Mesenchymal stem cell (in vitro differentiated cells and primary cell): ENCODE data around the gene HYAL2. TPM values are rescaled to one million over a fixed set of nuclear protein-coding genes. Genes with fewer than 3 reads are reported as not detected.

Source experiments
- DNase-seq: peaks from one replicate; pipeline ENCODE4 v3.0.0-alpha.2; 2013
- H2AFZ ChIP-seq: one replicate; pipeline ENCODE4 v1.6.1; 2013; ENCODE audit warnings: low read depth, mild to moderate bottlenecking, control low read depth, inconsistent platforms, low read length, moderate library complexity
- H2AK5ac ChIP-seq: 2 replicates; pipeline ENCODE4 v1.6.1; 2013; ENCODE audit warnings: low read length, moderate library complexity, mild to moderate bottlenecking, inconsistent platforms; ENCODE audit not compliant: severe bottlenecking
- H2BK120ac ChIP-seq: one replicate; pipeline ENCODE4 v1.6.1; 2013; ENCODE audit warnings: low read depth, mild to moderate bottlenecking, inconsistent platforms, low read length, moderate library complexity
- H2BK12ac ChIP-seq, 2 experiments: one replicate each; pipeline ENCODE4 v1.6.1; 2013; ENCODE audit warnings: inconsistent platforms in 2 of 2, low read length in 2 of 2, mild to moderate bottlenecking in 2 of 2, moderate library complexity in 2 of 2, control low read depth in 1 of 2
- H2BK15ac ChIP-seq: one replicate; pipeline ENCODE4 v1.6.1; 2013; ENCODE audit warnings: mild to moderate bottlenecking, low read depth, inconsistent platforms; ENCODE audit not compliant: poor library complexity, severe bottlenecking
- H2BK5ac ChIP-seq: 2 replicates; pipeline ENCODE4 v1.6.1; 2013; ENCODE audit warnings: low read depth, mild to moderate bottlenecking, low read length, control low read depth, inconsistent platforms; ENCODE audit not compliant: poor library complexity, severe bottlenecking
- H3K14ac ChIP-seq, 2 experiments: one replicate each; pipeline ENCODE4 v1.6.1; 2013; ENCODE audit warnings: inconsistent platforms in 2 of 2, low read length in 2 of 2, control low read depth in 1 of 2, mild to moderate bottlenecking in 1 of 2, moderate library complexity in 1 of 2
- H3K18ac ChIP-seq, 2 experiments: one replicate each; pipeline ENCODE4 v1.6.1; 2013; ENCODE audit warnings: inconsistent platforms in 2 of 2, low read length in 2 of 2, control low read depth in 1 of 2, low read depth in 1 of 2, mild to moderate bottlenecking in 1 of 2
- H3K23ac ChIP-seq, 2 experiments: one replicate each; pipeline ENCODE4 v1.6.1; 2013; ENCODE audit warnings: inconsistent platforms in 2 of 2, low read length in 2 of 2, mild to moderate bottlenecking in 2 of 2, moderate library complexity in 2 of 2, control low read depth in 1 of 2
- H3K27ac ChIP-seq: 2 replicates; pipeline ENCODE4 v1.5.1; 2013; ENCODE audit warnings: mild to moderate bottlenecking, moderate library complexity, low read length, control low read depth, inconsistent platforms; ENCODE audit not compliant: poor library complexity, severe bottlenecking
- H3K27me3 ChIP-seq, 2 experiments: 2 replicates each; pipeline versions ENCODE4 v1.6.1 to v1.7.0; 2013; ENCODE audit warnings: low read length in 2 of 2, mild to moderate bottlenecking in 2 of 2, moderate library complexity in 2 of 2, control low read depth in 1 of 2, inconsistent platforms in 1 of 2; ENCODE audit not compliant: control insufficient read depth in 1 of 2, insufficient read depth in 1 of 2
- H3K36me3 ChIP-seq, 2 experiments: 2 replicates each; pipeline versions ENCODE4 v1.6.1 to v1.7.0; 2013; ENCODE audit warnings: low read length in 2 of 2, control low read depth in 1 of 2, inconsistent platforms in 1 of 2, low read depth in 1 of 2, mild to moderate bottlenecking in 1 of 2; ENCODE audit not compliant: insufficient read depth in 2 of 2, control insufficient read depth in 1 of 2
- H3K4ac ChIP-seq, 2 experiments: one replicate each; pipeline ENCODE4 v1.6.1; 2013; ENCODE audit warnings: inconsistent platforms in 2 of 2, low read length in 2 of 2, mild to moderate bottlenecking in 2 of 2, moderate library complexity in 2 of 2, control low read depth in 1 of 2, low read depth in 1 of 2
- H3K4me1 ChIP-seq: 2 replicates; pipeline ENCODE4 v1.6.1; 2013; ENCODE audit warnings: low read depth, low read length, control low read depth; ENCODE audit not compliant: control insufficient read depth, insufficient read depth
- H3K4me2 ChIP-seq: 2 replicates; pipeline ENCODE4 v1.6.1; 2013; ENCODE audit warnings: low read length, mild to moderate bottlenecking, inconsistent platforms; ENCODE audit not compliant: poor library complexity, severe bottlenecking
- H3K4me3 ChIP-seq, 2 experiments: 2 replicates each; pipeline versions ENCODE4 v1.5.1 to v1.7.0; 2013; ENCODE audit warnings: low read length in 2 of 2, mild to moderate bottlenecking in 2 of 2, control low read depth in 1 of 2, low read depth in 1 of 2; ENCODE audit not compliant: insufficient read depth in 1 of 2
- H3K79me1 ChIP-seq: replicated peaks from 2 replicates; pipeline ENCODE4 v1.6.1; 2013; ENCODE audit warnings: mild to moderate bottlenecking, control low read depth, low read length, inconsistent platforms; ENCODE audit not compliant: poor library complexity, severe bottlenecking
- H3K9ac ChIP-seq: 2 replicates; pipeline ENCODE4 v1.7.0; 2013; ENCODE audit warnings: mild to moderate bottlenecking, low read length, moderate library complexity
- H3K9me3 ChIP-seq: 2 replicates; pipeline ENCODE4 v1.7.0; 2013; ENCODE audit warnings: mild to moderate bottlenecking, low read length; ENCODE audit not compliant: control insufficient read depth
- H4K8ac ChIP-seq: one replicate; pipeline ENCODE4 v1.6.1; 2013; ENCODE audit warnings: inconsistent platforms, mild to moderate bottlenecking, low read length, moderate library complexity
- H4K91ac ChIP-seq: one replicate; pipeline ENCODE4 v1.6.1; 2013; ENCODE audit warnings: mild to moderate bottlenecking, low read length, inconsistent platforms
- WGBS: methylation state at CpG from one replicate; pipeline ENCODE4 v1.1.7; 2013; ENCODE audit warnings: mixed read lengths; 5-methylcytosine and 5-hydroxymethylcytosine counted together
- polyA plus RNA-seq, 2 experiments: library from polyadenylated mRNA; stranded (reverse); fragments of 200-250 nt; gene quantifications; one replicate each; pipeline ENCODE4 v1.2.3, GENCODE V29; 2013

HYAL2 gene
- 40.1 TPM for polyA plus RNA-seq (2013, experiment 1 of 2)
- polyA plus RNA-seq (2013, experiment 2 of 2), result 39.5 TPM

- Histone ChIP-seq H3K4me3 (peak within 1 kb of the TSS; percentile 78 to 88), H3K9ac (peak within 1 kb of the TSS; percentile 99), H4K91ac (peak within 1 kb of the TSS; percentile 83), H3K4ac (peak within 1 kb of the TSS; percentile 69 to 75), H3K14ac (no peak within 1 kb of the TSS), H3K9me3 (no peaks in the 10 kb centered on the region), H2BK15ac (peak within 1 kb of the TSS; percentile 18), H3K4me1 (peaks cover 49% of the 10 kb centered on the region), H3K18ac (peak within 1 kb of the TSS; percentile 96 to 99), H4K8ac (peak within 1 kb of the TSS; percentile 85), H3K23ac (no peak within 1 kb of the TSS), H3K27me3 (no peaks in the 10 kb centered on the region), H2AK5ac (peak within 1 kb of the TSS; percentile 50), H3K36me3 (peaks cover 41 to 50% of the 10 kb centered on the region in 2 experiments), H3K4me2 (peak within 1 kb of the TSS; percentile 77), H3K79me1 (peaks cover 36% of the 10 kb centered on the region), H3K27ac (peak within 1 kb of the TSS; percentile 93), H2BK12ac (peak within 1 kb of the TSS in 1 of 2 experiments; percentile 86), H2BK120ac (peak within 1 kb of the TSS; percentile 100), H2BK5ac (peak within 1 kb of the TSS; percentile 98), H2AFZ (peak within 1 kb of the TSS; percentile 87)
- 27% methylated on average over 29 of the region's 31 CpGs for WGBS
- DNase-seq, result no peak
Observed at GRCh38 chr3:50322386-50323091, at the start of gene HYAL2. Gene HYAL2, minus strand, starts transcription at chr3:50322745. Its CDS starts 2,256 bp downstream, at chr3:50320489.

DNA sequence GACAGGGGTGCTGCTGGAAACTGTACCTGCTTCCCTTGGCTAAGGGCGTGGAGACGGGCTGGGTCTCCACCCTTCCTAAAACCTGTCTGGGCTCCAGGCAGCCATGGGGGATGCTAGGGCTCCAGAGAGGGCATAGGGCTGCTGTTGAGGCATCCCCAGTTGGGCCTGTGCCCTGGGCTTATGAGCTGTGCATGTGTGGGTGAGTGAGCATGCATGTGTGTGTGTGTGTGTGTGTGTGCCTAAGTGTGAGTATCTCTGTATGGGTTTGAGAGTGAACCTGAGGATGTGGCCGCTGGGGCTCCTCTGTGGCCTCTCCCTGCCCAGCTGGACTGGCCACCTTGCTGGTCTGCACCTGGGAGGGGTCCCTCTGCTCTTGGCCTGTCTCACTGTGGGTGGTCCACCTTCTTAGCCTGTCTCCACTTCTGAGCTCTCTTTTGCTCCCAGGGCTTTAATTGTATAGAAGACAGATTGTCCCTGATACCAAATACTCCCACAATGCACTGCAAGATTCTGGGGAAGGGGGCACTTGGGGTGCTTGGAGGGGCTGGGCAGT lies 48.7 kb upstream of the HYAL2 start:
- Histone ChIP-seq H3K27ac (no peak overlapping the region), H4K91ac (no peak overlapping the region)
- WGBS, result 92% methylated on average over 3 of the region's 3 CpGs

DNA sequence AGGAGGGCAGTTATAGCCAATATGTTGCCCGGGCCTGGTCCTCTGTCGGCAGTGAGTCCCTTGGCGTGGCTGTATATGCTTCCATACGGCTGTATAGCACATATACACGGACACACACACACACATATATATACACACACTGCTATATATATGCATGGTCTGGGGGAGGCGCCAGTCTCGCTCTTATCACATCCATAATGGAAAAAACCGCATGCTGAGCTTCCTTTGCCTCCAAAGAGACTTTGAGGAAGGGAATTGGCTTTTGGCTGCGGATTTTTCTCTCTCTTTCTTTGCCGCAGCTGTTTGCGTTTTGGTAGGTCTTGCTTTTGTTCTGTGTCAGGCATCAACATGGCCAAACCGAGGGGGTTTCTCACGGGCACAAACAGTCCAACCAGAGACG lies 48.0 kb upstream of the HYAL2 start:
- Histone ChIP-seq H4K91ac (no peak overlapping the region), H2BK15ac (no peak overlapping the region), H2BK5ac (no peak overlapping the region), H2AK5ac (no peak overlapping the region), H3K9ac (no peak overlapping the region), H3K9me3 (no peaks in the 10 kb centered on the region), H3K79me1 (no peaks in the 10 kb centered on the region), H3K4me3 (no peak overlapping the region), H2BK12ac (no peak overlapping the region), H3K14ac (no peak overlapping the region), H3K4me1 (peaks cover under 1% of the 10 kb centered on the region), H2AFZ (no peak overlapping the region), H3K18ac (no peak overlapping the region), H3K4me2 (no peak overlapping the region), H4K8ac (no peak overlapping the region), H3K27me3 (peaks cover 27 to 82% of the 10 kb centered on the region in 2 experiments), H3K36me3 (peaks cover 0 to 2% of the 10 kb centered on the region in 2 experiments), H3K4ac (no peak overlapping the region), H2BK120ac (no peak overlapping the region), H3K27ac (no peak overlapping the region), H3K23ac (no peak overlapping the region)
- DNase-seq, result peak; percentile 26
- WGBS, result 65% methylated on average over 12 of the region's 14 CpGs

More for the DNA sequence above, 48.7 kb upstream of the HYAL2 start:
- Histone ChIP-seq H3K9me3 (no peaks in the 10 kb centered on the region), H3K36me3 (peaks cover 0 to 2% of the 10 kb centered on the region in 2 experiments), H3K4me2 (no peak overlapping the region), H2BK12ac (no peak overlapping the region), H2AFZ (no peak overlapping the region), H3K9ac (no peak overlapping the region), H3K27me3 (peaks cover 30 to 82% of the 10 kb centered on the region in 2 experiments), H3K14ac (no peak overlapping the region), H3K79me1 (no peaks in the 10 kb centered on the region), H2BK5ac (no peak overlapping the region), H3K18ac (no peak overlapping the region), H2BK15ac (peak overlapping the region; percentile 88), H3K4me3 (no peak overlapping the region), H3K4me1 (no peaks in the 10 kb centered on the region), H3K4ac (no peak overlapping the region), H2AK5ac (no peak overlapping the region), H2BK120ac (no peak overlapping the region), H3K23ac (no peak overlapping the region), H4K8ac (no peak overlapping the region)
- no peak for DNase-seq

GRCh38 chr3:50369012-50369670 lies 46.6 kb upstream of the HYAL2 start:
- Histone ChIP-seq H3K4me2 (no peak overlapping the region), H4K8ac (no peak overlapping the region), H3K9me3 (no peaks in the 10 kb centered on the region), H2AFZ (no peak overlapping the region), H2BK5ac (no peak overlapping the region), H3K4ac (no peak overlapping the region), H3K4me1 (peaks cover 12% of the 10 kb centered on the region), H2BK15ac (no peak overlapping the region), H3K14ac (no peak overlapping the region), H3K79me1 (no peaks in the 10 kb centered on the region), H2AK5ac (no peak overlapping the region), H3K27ac (no peak overlapping the region), H3K27me3 (peaks cover 24 to 74% of the 10 kb centered on the region in 2 experiments), H3K4me3 (no peak overlapping the region), H3K23ac (no peak overlapping the region), H3K9ac (no peak overlapping the region), H3K18ac (no peak overlapping the region), H2BK12ac (no peak overlapping the region), H4K91ac (no peak overlapping the region), H3K36me3 (peaks cover 0 to 2% of the 10 kb centered on the region in 2 experiments), H2BK120ac (no peak overlapping the region)
- DNase-seq, result no peak
- 60% methylated on average over 9 of the region's 9 CpGs for WGBS
